Stimulated activated CD8-positive, alpha-beta memory T cell treated with anti-CD3 and anti-CD28 coated beads, Interleukin-12 subunit alpha, Interleukin-12 subunit beta, amount 100 ng/mL, for 1 hour (primary cell): ENCODE data around the gene RAD51B.
"Not testable (repeated sequence)": the region's sequence is repeated elsewhere in the genome, so short reads cannot be mapped to it uniquely, and the experiment has no call there.

Experiments
- DNase-seq: peaks from one replicate; pipeline ENCODE4 v3.0.0-alpha.2; 2020; ENCODE audit warnings: low read depth

Gene RAD51B

GRCh38 chr14:68115952-68116351 is 296.4 kb downstream of the RAD51B start:
- not testable (repeated sequence) for DNase-seq

GRCh38 chr14:68122651-68123050 is 303.1 kb downstream of the RAD51B start:
- no peak for DNase-seq

- no peak for DNase-seq
These were observed 304.5 kb downstream of the RAD51B start for GRCh38 chr14:68124050-68124449.

- DNase-seq, result no peak
These were observed 305.6 kb downstream of the RAD51B start for GRCh38 chr14:68124979-68125731.

- DNase-seq, result no peak
These were observed 307.6 kb downstream of the RAD51B start for GRCh38 chr14:68127166-68127565.

GRCh38 chr14:68131907-68132306 is 312.3 kb downstream of the RAD51B start:
- DNase-seq, result no peak

- DNase-seq, result no peak
These were observed 313.1 kb downstream of the RAD51B start for GRCh38 chr14:68132563-68133121.

- no peak for DNase-seq
These were observed 314.3 kb downstream of the RAD51B start for GRCh38 chr14:68133856-68134255.

- DNase-seq, result no peak
These were observed 315.4 kb downstream of the RAD51B start for GRCh38 chr14:68135028-68135427.

GRCh38 chr14:68135566-68135965 is 316.0 kb downstream of the RAD51B start:
- no peak for DNase-seq

- no peak for DNase-seq
These were observed 318.4 kb downstream of the RAD51B start for GRCh38 chr14:68137704-68138619.

- DNase-seq, result no peak
These were observed 320.0 kb downstream of the RAD51B start for GRCh38 chr14:68139431-68140075.

GRCh38 chr14:68140076-68140741 is 320.6 kb downstream of the RAD51B start:
- no peak for DNase-seq

GRCh38 chr14:68140806-68141205 is 321.2 kb downstream of the RAD51B start:
- DNase-seq, result no peak

- no peak for DNase-seq
These were observed 321.9 kb downstream of the RAD51B start for GRCh38 chr14:68141281-68142088.

- no peak for DNase-seq
These were observed 323.8 kb downstream of the RAD51B start for GRCh38 chr14:68143341-68143841.

GRCh38 chr14:68144051-68144681 is 324.6 kb downstream of the RAD51B start:
- no peak for DNase-seq

GRCh38 chr14:68145036-68145435 is 325.5 kb downstream of the RAD51B start:
- DNase-seq, result no peak

- no peak for DNase-seq
These were observed 326.0 kb downstream of the RAD51B start for GRCh38 chr14:68145539-68145938.

GRCh38 chr14:68146818-68147217 is 327.2 kb downstream of the RAD51B start:
- no peak for DNase-seq
